Gastroesophageal sphincter (tissue), 3 donors: Measurements from ENCODE around the gene OR5C1.

Experiments used
- CTCF ChIP-seq, 4 experiments: fragments of 200-600 bp in 2 of 4; fragments of 450-650 bp in 2 of 4; sonication (generic) in 1 of 4; IDR thresholded peaks; one replicate each; pipeline ENCODE4 v1.5.1; 2017 to 2019; ENCODE audit warnings: antibody characterized with exemption in 4 of 4, mild to moderate bottlenecking in 2 of 4, moderate library complexity in 2 of 4
- EP300 ChIP-seq: sonication (generic); formaldehyde crosslinking; IDR thresholded peaks from one replicate; pipeline ENCODE4 v1.6.1; 2017; ENCODE audit warnings: antibody characterized with exemption, mild to moderate bottlenecking
- POLR2A ChIP-seq, 2 donors: fragments of 450-650 bp; IDR thresholded peaks; one replicate each; pipeline ENCODE4 v1.6.1; 2017; ENCODE audit warnings: antibody characterized with exemption in 2 of 2, mild to moderate bottlenecking in 2 of 2, moderate library complexity in 1 of 2

GRCh38 chr9:122797316-122798063 lies 8.8 kb downstream of the OR5C1 start:
- TF ChIP-seq CTCF (IDR thresholded peaks at IDR 0.05) (no peak), POLR2A (IDR thresholded peaks at IDR 0.05) (no peak), EP300 (no peak)
